ENCODE data around the gene TTC4. TPM values are rescaled to one million over a fixed set of nuclear protein-coding genes. Genes with fewer than 3 reads are reported as not detected.

The TTC4 gene
- total and polyA plus RNA-seq, 2 experiments from 2014 or later: 25.1 to 33.6 TPM

DNA sequence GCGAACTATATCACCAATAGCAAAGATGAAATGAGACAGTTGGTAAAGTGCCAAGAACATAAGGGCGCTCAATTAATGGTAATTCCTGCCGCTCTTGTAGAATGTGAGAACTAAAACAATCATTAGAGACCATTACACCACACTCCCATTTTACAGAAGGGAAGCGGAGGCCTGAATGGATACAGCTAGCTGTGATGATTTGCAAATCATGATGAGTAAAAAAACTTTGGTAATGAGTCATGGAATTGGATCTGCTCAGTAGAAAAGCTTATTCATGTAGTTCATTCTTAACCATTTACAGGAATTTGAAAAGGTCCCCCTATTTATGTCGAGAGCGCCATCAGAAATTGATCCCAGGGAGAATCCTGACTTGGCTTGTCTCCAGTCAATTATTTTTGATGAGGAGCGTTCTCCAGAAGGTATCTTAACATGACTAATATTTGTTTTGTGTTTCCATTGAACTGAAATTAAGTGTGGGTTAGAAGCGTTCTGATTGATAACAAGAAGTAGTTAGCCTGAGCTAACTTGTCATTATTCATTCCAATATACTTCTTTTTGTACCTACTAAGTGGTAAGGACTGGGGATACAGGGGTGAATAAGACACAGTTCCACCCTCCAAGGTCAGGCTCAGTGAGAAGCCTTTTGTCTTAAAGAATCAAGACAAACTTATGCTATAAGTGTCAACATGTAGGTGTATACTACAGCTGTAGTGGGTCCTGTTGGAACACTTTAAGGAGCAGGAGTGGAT lies 812 bp downstream of the TTC4 start:
- no peak for ATAC-seq
- no peaks in the 10 kb centered on the region for H3K27me3 ChIP-seq (ENCODE audit: insufficient read depth)
- TF ChIP-seq ZNF331 (CRISPR knock-in tag; IDR thresholded peaks at IDR 0.05; ENCODE audit: low read depth) (no peak), STAT1 (IDR thresholded peaks at IDR 0.05; ENCODE audit: unreplicated experiment) (no peak), ZNF114 (CRISPR knock-in tag; IDR thresholded peaks at IDR 0.05) (no peak), CREB1 (CRISPR knock-in tag; IDR thresholded peaks at IDR 0.05; ENCODE audit: low read depth) (no peak), EZH2 (IDR thresholded peaks at IDR 0.05; ENCODE audit: low read depth, unreplicated experiment) (no peak), ZNF462 (CRISPR knock-in tag; IDR thresholded peaks at IDR 0.05) (no peak), CTCF (conservative IDR thresholded peaks at IDR 0.05; ENCODE audit: low read depth in 2 of 2) (no peak)

More for the DNA sequence above, 812 bp downstream of the TTC4 start:
- Histone ChIP-seq H4K20me1 (replicated peaks; ENCODE audit: insufficient read depth) (no peaks in the 10 kb centered on the region), H3K36me3 (ENCODE audit: insufficient read depth) (peaks cover 14% of the 10 kb centered on the region), H3K79me2 (replicated peaks; ENCODE audit: insufficient read depth) (peaks cover 20% of the 10 kb centered on the region), H3K4me1 (ENCODE audit: insufficient read depth) (peaks cover 10% of the 10 kb centered on the region), H3K4me2 (peak overlapping the region; percentile 85), H3K9me2 (ENCODE audit: insufficient read depth) (no peaks in the 10 kb centered on the region), H2AFZ (peak overlapping the region; percentile 78), H3K27ac (ENCODE audit: low read depth) (0 out of 2 replicates have a peak overlapping the region, but pooled peaks have one; percentile 76), H3F3A (replicated peaks; ENCODE audit: low read depth) (no peaks in the 10 kb centered on the region), H3K4me3 (peak overlapping the region; percentile 86)
- Mint-ChIP-seq H3K9me3 (no peaks in the 10 kb centered on the region), H3K27ac (peak overlapping the region; percentile 73), H3K36me3 (ENCODE audit: low read depth) (peaks cover 23% of the 10 kb centered on the region), H3K4me3 (peak overlapping the region; percentile 86), H3K4me1 (peaks cover 10% of the 10 kb centered on the region), H3K27me3 (ENCODE audit: insufficient read depth, low read depth, poor library complexity) (peaks cover 8% of the 10 kb centered on the region)
- no peak for DNase-seq (ENCODE audit: low spot score)

Data from GM23338 (cell line).